HCT116 (cell line): Measurements from ENCODE around the gene PRKG1. TPM values are rescaled to one million over a fixed set of nuclear protein-coding genes. Genes with fewer than 3 reads are reported as not detected.

Experiments used
- ATAC-seq: fragments of 200-7000 bp; cut with Tn5 transposase; 2 replicates; pipeline ENCODE4 v1.9.1; 2020; ENCODE audit warnings: mild to moderate bottlenecking, moderate library complexity
- BruUV-seq: library from RNA; stranded (reverse); fragments of 400-500 nt; replicated peaks from 2 replicates; lab custom pipeline; 2021; lab: Mats Ljungman, UMichigan
- CTCF ChIA-PET: fragments of 300-600 bp; sonication (Branson Sonifier 250); formaldehyde crosslinking; loops from one replicate; lab custom pipeline; 2021; ENCODE audit warnings: antibody characterized with exemption; lab: Charles Lee
- POLR2A ChIA-PET: fragments of 300-600, 350-600 bp; sonication (Branson Sonifier 250); formaldehyde crosslinking; loops from one replicate; lab custom pipeline; 2021; ENCODE audit warnings: antibody characterized with exemption; lab: Charles Lee
- RAD21 ChIA-PET, 2 experiments: fragments of 300-600 bp; sonication (Branson Sonifier 250); formaldehyde crosslinking; loops; one replicate each; lab custom pipeline; 2023; ENCODE audit warnings: low total read pairs in 2 of 2; ENCODE audit not compliant: uncharacterized antibody in 2 of 2, unreplicated experiment in 2 of 2, low non-redundant PET in 1 of 2; lab: Charles Lee
- DNase-seq: peaks from one replicate; pipeline ENCODE4 v3.0.0-alpha.2; 2010; ENCODE audit warnings: low read depth, low spot score
- H2AFZ ChIP-seq: fragments of 200-600 bp; shearing (Covaris generic), sonication (generic); 2 replicates; pipeline ENCODE4 v1.6.1; 2017; ENCODE audit warnings: low read depth, mixed run types, mixed read lengths, antibody characterized with exemption, low read length; ENCODE audit not compliant: poor library complexity, severe bottlenecking
- H3K27ac ChIP-seq: 2 replicates; pipeline ENCODE4 v1.5.1; 2012; ENCODE audit warnings: low read depth, low read length
- H3K27me3 ChIP-seq: fragments of 200-600 bp; sonication (generic); 2 replicates; pipeline ENCODE4 v1.6.1; 2016; ENCODE audit warnings: mixed run types, low read length, mixed read lengths; ENCODE audit not compliant: insufficient read depth
- H3K36me3 ChIP-seq, 2 experiments: fragments of 200-500 bp in 1 of 2; fragments of 200-600 bp in 1 of 2; sonication (Bioruptor generic) in 1 of 2; sonication (generic) in 1 of 2; 2 replicates each; pipeline versions ENCODE4 v1.5.1 to v1.6.1; 2014 to 2016; ENCODE audit warnings: low read length in 2 of 2, inconsistent platforms in 1 of 2, mixed read lengths in 1 of 2, mixed run types in 1 of 2; ENCODE audit not compliant: insufficient read depth in 2 of 2, control insufficient read depth in 1 of 2
- H3K4me1 ChIP-seq, 2 experiments: fragments of 200-600 bp in 1 of 2; sonication (generic) in 1 of 2; 2 replicates each; pipeline versions ENCODE4 v1.5.1 to v1.6.1; 2012 to 2017; ENCODE audit warnings: low read length in 2 of 2, inconsistent platforms in 1 of 2, mild to moderate bottlenecking in 1 of 2, mixed read lengths in 1 of 2, mixed run types in 1 of 2, moderate library complexity in 1 of 2; ENCODE audit not compliant: insufficient read depth in 2 of 2, control insufficient read depth in 1 of 2
- H3K4me2 ChIP-seq: fragments of 200-600 bp; sonication (generic); 2 replicates; pipeline ENCODE4 v1.6.1; 2017; ENCODE audit warnings: mixed run types, low read length, mixed read lengths
- H3K4me3 ChIP-seq, 2 experiments: fragments of 200-600 bp in 1 of 2; sonication (generic) in 1 of 2; replicated peaks in 1 of 2; 2 replicates each; pipeline ENCODE4 v1.5.1; 2011 to 2016; ENCODE audit warnings: low read length in 2 of 2, control low read depth in 1 of 2, low read depth in 1 of 2, mild to moderate bottlenecking in 1 of 2, mixed read lengths in 1 of 2, mixed run types in 1 of 2
- H3K79me2 ChIP-seq: fragments of 200-600 bp; sonication (generic); 2 replicates; pipeline ENCODE4 v1.6.1; 2017; ENCODE audit warnings: mild to moderate bottlenecking, mixed run types, low read length, moderate library complexity, mixed read lengths; ENCODE audit not compliant: insufficient read depth
- H3K9ac ChIP-seq: fragments of 200-600 bp; sonication (generic); 2 replicates; pipeline ENCODE4 v1.6.1; 2016; ENCODE audit warnings: low read length, mixed read lengths
- H3K9me2 ChIP-seq: fragments of 200-600 bp; sonication (generic), shearing (Covaris generic); 2 replicates; pipeline ENCODE4 v1.6.1; 2017; ENCODE audit warnings: mixed run types, mild to moderate bottlenecking, moderate library complexity; ENCODE audit not compliant: insufficient read depth
- H3K9me3 ChIP-seq, 2 experiments: fragments of 200-500 bp in 1 of 2; fragments of 200-600 bp in 1 of 2; sonication (Bioruptor generic) in 1 of 2; sonication (generic) in 1 of 2; 2 replicates each; pipeline ENCODE4 v1.6.1; 2014 to 2017; ENCODE audit warnings: low read length in 2 of 2, mixed read lengths in 2 of 2, inconsistent platforms in 1 of 2, low read depth in 1 of 2, mild to moderate bottlenecking in 1 of 2, mixed run types in 1 of 2, moderate library complexity in 1 of 2; ENCODE audit not compliant: control insufficient read depth in 1 of 2, insufficient read depth in 1 of 2
- H4K20me1 ChIP-seq: fragments of 200-600 bp; sonication (generic), shearing (Covaris generic); 2 replicates; pipeline ENCODE4 v1.6.1; 2017; ENCODE audit warnings: mixed run types, mild to moderate bottlenecking, moderate library complexity; ENCODE audit not compliant: insufficient read depth
- EZH2 ChIP-seq: fragments of 200-600 bp; sonication (generic); IDR thresholded peaks from 2 replicates; pipeline ENCODE4 v1.6.1; 2017; ENCODE audit warnings: antibody characterized with exemption, mixed run types
- TCF7L2 ChIP-seq: IDR thresholded peaks from 2 replicates; pipeline ENCODE4 v1.7.0; 2011; ENCODE audit warnings: borderline replicate concordance, inconsistent platforms; ENCODE audit not compliant: insufficient read depth, insufficient read length; ENCODE audit errors: extremely low read depth
- intact Hi-C: fragments of 100-400 bp; cut with micrococcal nuclease; formaldehyde crosslinking; loops from 2 replicates; pipeline ENCODE4 v1.10.0; 2022
- total RNA-seq: library from RNA; stranded (reverse); gene quantifications from one replicate; pipeline ENCODE4 v1.2.1, GENCODE V29; 2021; ENCODE audit not compliant: unreplicated experiment

PRKG1 gene
- total RNA-seq, 1 experiment from 2014 or later, result 1.4 TPM

GRCh38 chr10:51567271-51567670 is 493.0 kb downstream of the PRKG1 start:
- H3K27ac ChIP-seq, result no peak overlapping the region

GRCh38 chr10:51569467-51569866 is 495.2 kb downstream of the PRKG1 start:
- H3K4me3 ChIP-seq, result no peak overlapping the region
- DNase-seq (no peak), ATAC-seq (no peak)
- H3K9me2 ChIP-seq, result no peaks in the 10 kb centered on the region
- no peak overlapping the region for H2AFZ ChIP-seq
- no peaks in the 10 kb centered on the region for H4K20me1 ChIP-seq
- H3K27me3 ChIP-seq, result peaks cover 9% of the 10 kb centered on the region; the same call in 1 of the 2 replicates
- H3K27ac ChIP-seq, result no peak overlapping the region
- H3K4me1 ChIP-seq, result no peaks in the 10 kb centered on the region
- no TSS peak for BruUV-seq
- no peak overlapping the region for H3K4me2 ChIP-seq
- no peak for TF ChIP-seq EZH2
- ChIA-PET CTCF (no interaction called here), RAD21 (no interaction called here), POLR2A (no interaction called here)
- no peaks in the 10 kb centered on the region for H3K36me3 ChIP-seq
- H3K9me3 ChIP-seq, result no peaks in the 10 kb centered on the region
- intact Hi-C loops, result no loop called here
- no peaks in the 10 kb centered on the region for H3K79me2 ChIP-seq
- no peak overlapping the region for H3K9ac ChIP-seq

More at GRCh38 chr10:51567271-51567670, 493.0 kb downstream of the PRKG1 start:
- RAD21 ChIA-PET, result no interaction called here
- DNase-seq (no peak), ATAC-seq (no peak)
- no TSS peak for BruUV-seq
- POLR2A ChIA-PET, result no interaction called here
- no peaks in the 10 kb centered on the region for H3K79me2 ChIP-seq
- no peaks in the 10 kb centered on the region for H3K36me3 ChIP-seq
- H3K9me3 ChIP-seq, result no peaks in the 10 kb centered on the region
- intact Hi-C loops, result no loop called here
- no peak overlapping the region for H2AFZ ChIP-seq
- H3K4me3 ChIP-seq, result no peak overlapping the region
- H3K9ac ChIP-seq, result no peak overlapping the region
- TF ChIP-seq TCF7L2, result no peak
- peaks cover 11% of the 10 kb centered on the region; the same call in 1 of the 2 replicates for H3K27me3 ChIP-seq
- H3K9me2 ChIP-seq, result no peaks in the 10 kb centered on the region
- H3K4me2 ChIP-seq, result no peak overlapping the region
- no peaks in the 10 kb centered on the region for H3K4me1 ChIP-seq
- CTCF ChIA-PET, result no interaction called here
- H4K20me1 ChIP-seq, result no peaks in the 10 kb centered on the region
